Measurements from ENCODE around the gene THY1. TPM values are rescaled to one million over a fixed set of nuclear protein-coding genes. Genes with fewer than 3 reads are reported as not detected.
A peak's percentile ranks its signal among the peaks of the same experiment; 100 is the strongest.

THY1 gene
- total and polyA plus RNA-seq, 9 of the 15 experiments (the other 6 are each of a cell fraction or from before 2014, with no cell fraction given) = 0.07 to 0.40 (median 0.16) TPM; not detected in 5

GRCh38 chr11:119449498-119449897 is 26.5 kb upstream of the THY1 start:
- CTCF ChIA-PET (ENCODE audit: low intra/inter-chr PET ratio) = no interaction called here
- POLR2A ChIA-PET = no interaction called here
- DNase-seq (ENCODE audit: extremely low read depth in 1 of 4, low spot score in 3 of 4) (no peak), FAIRE-seq (no peak), ATAC-seq (no peak)
- no peak overlapping the region for H3K4me3 ChIP-seq
- peaks cover 4 to 7% of the 10 kb centered on the region in 2 experiments; a peak in 2 of 5 replicates for H3K4me1 ChIP-seq (replicated peaks in 1 of 2; ENCODE audit: control insufficient read depth in 2 of 2, insufficient read depth in 2 of 2, low read length in 2 of 2)
- no peak overlapping the region for H3K9ac ChIP-seq (ENCODE audit: insufficient read depth in 1 of 2, low read depth in 2 of 2, low read length in 2 of 2)
- no peak overlapping the region for H3K27ac ChIP-seq (ENCODE audit: extremely low read depth, low read depth, low read length)
- in situ Hi-C loops (cut with MboI) (no loop called here), intact Hi-C loops (cut with micrococcal nuclease) (no loop called here)
- TF ChIP-seq, protein P1, sequence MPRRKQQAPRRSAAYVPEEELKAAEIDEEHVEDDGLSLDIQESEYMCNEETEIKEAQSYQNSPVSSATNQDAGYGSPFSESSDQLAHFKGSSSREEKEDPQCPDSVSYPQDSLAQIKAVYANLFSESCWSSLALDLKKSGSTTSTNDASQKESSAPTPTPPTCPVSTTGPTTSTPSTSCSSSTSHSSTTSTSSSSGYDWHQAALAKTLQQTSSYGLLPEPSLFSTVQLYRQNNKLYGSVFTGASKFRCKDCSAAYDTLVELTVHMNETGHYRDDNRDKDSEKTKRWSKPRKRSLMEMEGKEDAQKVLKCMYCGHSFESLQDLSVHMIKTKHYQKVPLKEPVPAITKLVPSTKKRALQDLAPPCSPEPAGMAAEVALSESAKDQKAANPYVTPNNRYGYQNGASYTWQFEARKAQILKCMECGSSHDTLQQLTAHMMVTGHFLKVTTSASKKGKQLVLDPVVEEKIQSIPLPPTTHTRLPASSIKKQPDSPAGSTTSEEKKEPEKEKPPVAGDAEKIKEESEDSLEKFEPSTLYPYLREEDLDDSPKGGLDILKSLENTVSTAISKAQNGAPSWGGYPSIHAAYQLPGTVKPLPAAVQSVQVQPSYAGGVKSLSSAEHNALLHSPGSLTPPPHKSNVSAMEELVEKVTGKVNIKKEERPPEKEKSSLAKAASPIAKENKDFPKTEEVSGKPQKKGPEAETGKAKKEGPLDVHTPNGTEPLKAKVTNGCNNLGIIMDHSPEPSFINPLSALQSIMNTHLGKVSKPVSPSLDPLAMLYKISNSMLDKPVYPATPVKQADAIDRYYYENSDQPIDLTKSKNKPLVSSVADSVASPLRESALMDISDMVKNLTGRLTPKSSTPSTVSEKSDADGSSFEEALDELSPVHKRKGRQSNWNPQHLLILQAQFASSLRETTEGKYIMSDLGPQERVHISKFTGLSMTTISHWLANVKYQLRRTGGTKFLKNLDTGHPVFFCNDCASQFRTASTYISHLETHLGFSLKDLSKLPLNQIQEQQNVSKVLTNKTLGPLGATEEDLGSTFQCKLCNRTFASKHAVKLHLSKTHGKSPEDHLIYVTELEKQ (CRISPR knock-in tag; IDR thresholded peaks at IDR 0.05) = no peak
- TF ChIP-seq, protein P2, sequence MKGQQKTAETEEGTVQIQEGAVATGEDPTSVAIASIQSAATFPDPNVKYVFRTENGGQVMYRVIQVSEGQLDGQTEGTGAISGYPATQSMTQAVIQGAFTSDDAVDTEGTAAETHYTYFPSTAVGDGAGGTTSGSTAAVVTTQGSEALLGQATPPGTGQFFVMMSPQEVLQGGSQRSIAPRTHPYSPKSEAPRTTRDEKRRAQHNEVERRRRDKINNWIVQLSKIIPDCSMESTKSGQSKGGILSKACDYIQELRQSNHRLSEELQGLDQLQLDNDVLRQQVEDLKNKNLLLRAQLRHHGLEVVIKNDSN (CRISPR knock-in tag; IDR thresholded peaks at IDR 0.05) = no peak
- peak; percentile 38 for TF ChIP-seq PRDM10 (IDR thresholded peaks at IDR 0.05; ENCODE audit: partially characterized antibody)
- 65% methylated on average over 3 of the region's 3 CpGs for WGBS (ENCODE audit: insufficient coverage, low coverage, missing lambda C conversion rate)
- BruUV-seq (replicated peaks) = no TSS peak
- H3K9me1 ChIP-seq (ENCODE audit: control insufficient read depth, insufficient read depth, low read length) = no peaks in the 10 kb centered on the region
- no peak overlapping the region for H3K4me2 ChIP-seq (ENCODE audit: insufficient read depth, low read length)
- H3K79me2 ChIP-seq (ENCODE audit: control insufficient read depth, insufficient read depth, low read length) = no peaks in the 10 kb centered on the region
- H4K20me1 ChIP-seq (replicated peaks; ENCODE audit: control insufficient read depth, insufficient read depth, low read length) = no peaks in the 10 kb centered on the region
- 0 out of 2 replicates have a peak overlapping the region, but pooled peaks have one; percentile 0 for H2AFZ ChIP-seq (ENCODE audit: low read depth, low read length)
- H3K27me3 ChIP-seq (ENCODE audit: control insufficient read depth in 2 of 2, insufficient read depth in 2 of 2, low read length in 2 of 2) = no peaks in the 10 kb centered on the region
- no peaks in the 10 kb centered on the region for H3K36me3 ChIP-seq (ENCODE audit: control insufficient read depth, insufficient read depth, low read length)
- H3K9me3 ChIP-seq (replicated peaks; ENCODE audit: control insufficient read depth, insufficient read depth, low read depth, low read length) = no peaks in the 10 kb centered on the region
